ENCODE data around the gene STIM1.

Gene STIM1

GRCh38 chr11:3962406-3962840 is 107.0 kb downstream of the STIM1 start:
- Histone ChIP-seq H3K4me3 (no peak overlapping the region), H3K36me3 (ENCODE audit: insufficient read depth, low read length) (no peaks in the 10 kb centered on the region), H3K9ac (ENCODE audit: insufficient read length) (no peak overlapping the region), H3K9me3 (ENCODE audit: low read depth, low read length) (no peaks in the 10 kb centered on the region), H3K27ac (no peak overlapping the region)
- DNase-seq (ENCODE audit: low read depth, low spot score): no peak
- TF ChIP-seq POLR2AphosphoS5 (IDR thresholded peaks at IDR 0.05; ENCODE audit: borderline replicate concordance, low read depth, low read length) (no peak), FOXP2 (optimal IDR thresholded peaks at IDR 0.05; ENCODE audit: control extremely low read depth, extremely low read length, insufficient read depth) (no peak), EZH2 (IDR thresholded peaks at IDR 0.05) (no peak)

GRCh38 chr11:3964056-3964455 is 108.6 kb downstream of the STIM1 start:
- no peak overlapping the region for H3K4me3 ChIP-seq
- H3K27ac ChIP-seq: no peak overlapping the region
- H3K36me3 ChIP-seq (ENCODE audit: insufficient read depth, low read length): no peaks in the 10 kb centered on the region
- H3K9ac ChIP-seq (ENCODE audit: insufficient read length): no peak overlapping the region
- H3K9me3 ChIP-seq (ENCODE audit: low read depth, low read length): no peaks in the 10 kb centered on the region
- TF ChIP-seq FOXP2 (optimal IDR thresholded peaks at IDR 0.05; ENCODE audit: control extremely low read depth, extremely low read length, insufficient read depth) (no peak), EZH2 (IDR thresholded peaks at IDR 0.05) (no peak), POLR2AphosphoS5 (IDR thresholded peaks at IDR 0.05; ENCODE audit: borderline replicate concordance, low read depth, low read length) (no peak)
- no peak for DNase-seq (ENCODE audit: low read depth, low spot score)

DNA sequence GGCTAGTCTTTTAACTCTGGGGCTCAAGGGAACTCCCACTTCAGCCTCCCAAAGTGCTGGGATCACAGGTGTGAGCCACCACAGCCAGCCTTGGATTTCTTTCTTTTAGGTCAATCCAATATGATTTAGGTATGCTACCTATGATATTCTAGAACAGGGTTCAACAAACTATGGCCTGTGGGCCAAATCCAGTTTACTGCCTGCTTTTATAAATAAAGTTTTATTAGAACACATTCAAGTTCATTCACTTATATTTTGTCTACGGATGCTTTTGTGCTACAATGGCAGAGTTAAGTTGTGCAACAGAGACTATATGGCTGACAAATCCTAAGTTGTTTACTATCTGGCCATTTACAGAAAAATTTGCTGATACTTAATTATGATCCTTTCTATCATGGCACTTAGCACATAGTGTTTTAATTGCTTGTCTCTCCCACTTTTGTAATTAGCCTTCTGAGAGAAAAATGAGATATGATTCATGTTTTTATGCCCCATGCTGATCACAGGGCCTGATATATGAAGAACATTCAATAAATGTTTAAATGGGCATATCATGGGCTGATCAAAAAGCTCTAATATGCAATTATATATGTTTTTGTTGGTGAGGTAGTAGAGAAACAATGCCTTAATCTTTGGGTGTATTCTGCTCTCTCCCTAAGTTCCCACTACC is 109.6 kb downstream of the STIM1 start:
- Histone ChIP-seq H3K9me3 (ENCODE audit: low read depth, low read length) (no peaks in the 10 kb centered on the region), H3K27ac (no peak overlapping the region), H3K9ac (ENCODE audit: insufficient read length) (no peak overlapping the region), H3K36me3 (ENCODE audit: insufficient read depth, low read length) (no peaks in the 10 kb centered on the region), H3K4me3 (no peak overlapping the region)
- TF ChIP-seq EZH2 (IDR thresholded peaks at IDR 0.05) (no peak), POLR2AphosphoS5 (IDR thresholded peaks at IDR 0.05; ENCODE audit: borderline replicate concordance, low read depth, low read length) (no peak)
- no peak for DNase-seq (ENCODE audit: low read depth, low spot score)

GRCh38 chr11:3967695-3968094 is 112.2 kb downstream of the STIM1 start:
- H3K27ac ChIP-seq: no peak overlapping the region
- no peak for DNase-seq (ENCODE audit: low read depth, low spot score)
- no peaks in the 10 kb centered on the region for H3K36me3 ChIP-seq (ENCODE audit: insufficient read depth, low read length)
- no peaks in the 10 kb centered on the region for H3K9me3 ChIP-seq (ENCODE audit: low read depth, low read length)
- no peak overlapping the region for H3K9ac ChIP-seq (ENCODE audit: insufficient read length)
- H3K4me3 ChIP-seq: no peak overlapping the region
- TF ChIP-seq POLR2AphosphoS5 (IDR thresholded peaks at IDR 0.05; ENCODE audit: borderline replicate concordance, low read depth, low read length) (no peak), EZH2 (IDR thresholded peaks at IDR 0.05) (no peak), FOXP2 (optimal IDR thresholded peaks at IDR 0.05; ENCODE audit: control extremely low read depth, extremely low read length, insufficient read depth) (no peak)

DNA sequence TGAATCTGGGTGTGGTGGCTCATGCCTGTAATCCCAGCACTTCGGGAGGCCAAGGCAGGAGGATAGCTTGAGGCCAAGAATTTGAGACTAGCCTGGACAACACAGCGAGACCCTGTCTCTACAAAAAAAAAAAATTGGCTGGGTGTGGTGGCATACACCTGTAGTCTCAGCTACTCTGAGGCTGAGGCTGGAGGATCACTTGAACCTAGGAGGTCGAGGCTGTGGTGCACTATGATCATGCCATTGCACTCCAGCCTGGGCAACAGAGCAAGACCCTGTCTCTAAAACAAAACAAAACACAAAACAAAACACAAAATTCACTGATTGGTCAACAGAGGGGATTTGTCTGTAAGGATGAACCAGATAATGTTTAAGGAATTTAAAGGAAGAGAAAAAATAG is 113.7 kb downstream of the STIM1 start:
- Histone ChIP-seq H3K9ac (ENCODE audit: insufficient read length) (no peak overlapping the region), H3K36me3 (ENCODE audit: insufficient read depth, low read length) (no peaks in the 10 kb centered on the region), H3K9me3 (ENCODE audit: low read depth, low read length) (no peaks in the 10 kb centered on the region), H3K27ac (no peak overlapping the region), H3K4me3 (no peak overlapping the region)
- DNase-seq (ENCODE audit: low read depth, low spot score): no peak
- no peak for TF ChIP-seq EZH2 (IDR thresholded peaks at IDR 0.05)
- no peak for TF ChIP-seq POLR2AphosphoS5 (IDR thresholded peaks at IDR 0.05; ENCODE audit: borderline replicate concordance, low read depth, low read length)

DNA sequence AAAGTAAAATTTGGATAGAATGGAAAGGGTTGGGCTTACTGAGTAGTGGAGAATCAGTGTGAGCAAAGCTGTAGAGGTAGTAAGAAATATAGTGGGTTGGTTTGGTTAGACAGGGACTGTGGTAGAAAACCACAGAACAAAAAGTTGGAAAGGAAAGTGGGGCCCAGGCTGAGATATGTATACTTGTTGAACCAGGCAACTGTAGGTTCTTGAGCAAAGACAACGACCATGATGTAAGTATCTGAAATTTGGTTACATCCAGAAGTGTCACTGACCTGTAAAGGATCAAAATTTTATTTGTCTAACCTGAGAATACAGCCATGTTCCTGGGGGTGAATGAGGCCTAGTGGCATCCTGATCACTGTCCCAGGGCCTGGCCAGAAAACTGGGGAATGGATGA is 114.1 kb downstream of the STIM1 start:
- H3K36me3 ChIP-seq (ENCODE audit: insufficient read depth, low read length): no peaks in the 10 kb centered on the region
- H3K9me3 ChIP-seq (ENCODE audit: low read depth, low read length): no peaks in the 10 kb centered on the region
- H3K27ac ChIP-seq: no peak overlapping the region
- TF ChIP-seq EZH2 (IDR thresholded peaks at IDR 0.05) (no peak), POLR2AphosphoS5 (IDR thresholded peaks at IDR 0.05; ENCODE audit: borderline replicate concordance, low read depth, low read length) (no peak), FOXP2 (optimal IDR thresholded peaks at IDR 0.05; ENCODE audit: control extremely low read depth, extremely low read length, insufficient read depth) (no peak)
- no peak overlapping the region for H3K9ac ChIP-seq (ENCODE audit: insufficient read length)
- no peak overlapping the region for H3K4me3 ChIP-seq
- DNase-seq (ENCODE audit: low read depth, low spot score): no peak

GRCh38 chr11:3970108-3970507 is 114.6 kb downstream of the STIM1 start:
- no peaks in the 10 kb centered on the region for H3K36me3 ChIP-seq (ENCODE audit: insufficient read depth, low read length)
- H3K27ac ChIP-seq: no peak overlapping the region
- H3K4me3 ChIP-seq: no peak overlapping the region
- no peaks in the 10 kb centered on the region for H3K9me3 ChIP-seq (ENCODE audit: low read depth, low read length)
- DNase-seq (ENCODE audit: low read depth, low spot score): no peak
- H3K9ac ChIP-seq (ENCODE audit: insufficient read length): no peak overlapping the region
- TF ChIP-seq EZH2 (IDR thresholded peaks at IDR 0.05) (no peak), FOXP2 (optimal IDR thresholded peaks at IDR 0.05; ENCODE audit: control extremely low read depth, extremely low read length, insufficient read depth) (no peak), POLR2AphosphoS5 (IDR thresholded peaks at IDR 0.05; ENCODE audit: borderline replicate concordance, low read depth, low read length) (no peak)

DNA sequence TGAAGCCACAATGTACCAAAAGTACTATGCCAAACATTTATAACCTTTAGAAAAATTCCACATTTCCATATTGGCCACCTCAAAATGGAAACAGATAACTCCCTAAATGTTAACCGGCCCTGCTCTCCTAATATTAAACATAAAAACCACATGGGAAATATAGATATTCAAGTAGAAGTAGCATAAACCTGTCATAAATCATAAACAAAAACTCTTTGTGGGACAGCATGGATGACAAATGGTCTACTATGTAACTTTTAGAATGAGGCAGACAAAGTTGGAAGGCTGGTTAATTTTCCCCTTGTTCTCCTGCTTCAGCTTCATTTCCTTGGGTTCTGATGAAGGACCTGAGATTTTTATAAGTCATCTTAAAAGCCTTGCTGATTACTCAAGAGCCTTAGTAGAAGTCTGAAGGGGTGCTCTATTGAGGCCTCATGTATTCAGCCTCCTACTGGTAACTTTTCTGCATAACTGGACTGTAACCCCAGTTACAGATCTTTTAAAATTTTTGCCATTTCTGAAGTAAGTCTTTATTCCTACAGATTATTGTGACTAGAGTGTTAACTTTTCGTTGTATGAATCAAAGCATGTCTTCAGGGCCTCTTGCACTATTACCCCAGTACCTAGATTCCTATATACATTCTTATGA is 116.4 kb downstream of the STIM1 start:
- H3K4me3 ChIP-seq: no peak overlapping the region
- DNase-seq (ENCODE audit: low read depth, low spot score): no peak
- no peak overlapping the region for H3K27ac ChIP-seq
- H3K9me3 ChIP-seq (ENCODE audit: low read depth, low read length): no peaks in the 10 kb centered on the region
- no peaks in the 10 kb centered on the region for H3K36me3 ChIP-seq (ENCODE audit: insufficient read depth, low read length)
- TF ChIP-seq POLR2AphosphoS5 (IDR thresholded peaks at IDR 0.05; ENCODE audit: borderline replicate concordance, low read depth, low read length): no peak
- no peak for TF ChIP-seq EZH2 (IDR thresholded peaks at IDR 0.05)
- TF ChIP-seq FOXP2 (optimal IDR thresholded peaks at IDR 0.05; ENCODE audit: control extremely low read depth, extremely low read length, insufficient read depth): no peak
- no peak overlapping the region for H3K9ac ChIP-seq (ENCODE audit: insufficient read length)

GRCh38 chr11:3972431-3972830 is 117.0 kb downstream of the STIM1 start:
- H3K36me3 ChIP-seq (ENCODE audit: insufficient read depth, low read length): no peaks in the 10 kb centered on the region
- no peak overlapping the region for H3K4me3 ChIP-seq
- no peak for DNase-seq (ENCODE audit: low read depth, low spot score)
- no peak for TF ChIP-seq EZH2 (IDR thresholded peaks at IDR 0.05)
- no peak for TF ChIP-seq FOXP2 (optimal IDR thresholded peaks at IDR 0.05; ENCODE audit: control extremely low read depth, extremely low read length, insufficient read depth)
- TF ChIP-seq POLR2AphosphoS5 (IDR thresholded peaks at IDR 0.05; ENCODE audit: borderline replicate concordance, low read depth, low read length): no peak
- H3K9me3 ChIP-seq (ENCODE audit: low read depth, low read length): no peaks in the 10 kb centered on the region
- no peak overlapping the region for H3K27ac ChIP-seq
- H3K9ac ChIP-seq (ENCODE audit: insufficient read length): no peak overlapping the region
